ENCODE results near the gene NDUFB4. TPM values are rescaled to one million over a fixed set of nuclear protein-coding genes. Genes with fewer than 3 reads are reported as not detected.

NDUFB4 gene
- total RNA-seq (100 to 1,000 TPM in 1 of 2 donors, 10 to 100 TPM in 1; 43.2 to 154 TPM), polyA plus RNA-seq (ENCODE audit: insufficient read length in 2 of 2) (100 to 1,000 TPM; 186 to 193 TPM)
- long read RNA-seq, donor 1, transcript NDUFB4-206 (2 exons, 425 nt): minor isoform, 18 of 202 reads
- long read RNA-seq, donor 1, transcript NDUFB4-201 (3 exons, 671 nt): major isoform, 169 of 202 reads
- long read RNA-seq, donor 1, partial matches to known transcripts: 12 of 202 reads
- long read RNA-seq, donor 1, other reads (novel, unspliced or antisense): 0 of 202 reads
- long read RNA-seq, donor 2, transcript NDUFB4-201 (3 exons, 671 nt): major isoform, 74 of 76 reads
- long read RNA-seq, donor 2, partial matches to known transcripts: 0 of 76 reads
- long read RNA-seq, donor 2, other reads (novel, unspliced or antisense): 0 of 76 reads
- long read RNA-seq, donor 3, transcript NDUFB4-201 (3 exons, 671 nt): major isoform, 74 of 81 reads
- long read RNA-seq, donor 3, partial matches to known transcripts: 0 of 81 reads
- long read RNA-seq, donor 3, other reads (novel, unspliced or antisense): 0 of 81 reads
- long read RNA-seq, donor 4, transcript NDUFB4-204 (3 exons, 558 nt): minor isoform, 6 of 200 reads
- long read RNA-seq, donor 4, transcript NDUFB4-206 (2 exons, 425 nt): minor isoform, 6 of 200 reads
- long read RNA-seq, donor 4, transcript NDUFB4-201 (3 exons, 671 nt): major isoform, 184 of 200 reads
- long read RNA-seq, donor 4, partial matches to known transcripts: 0 of 200 reads
- long read RNA-seq, donor 4, other reads (novel, unspliced or antisense): 0 of 200 reads

DNA sequence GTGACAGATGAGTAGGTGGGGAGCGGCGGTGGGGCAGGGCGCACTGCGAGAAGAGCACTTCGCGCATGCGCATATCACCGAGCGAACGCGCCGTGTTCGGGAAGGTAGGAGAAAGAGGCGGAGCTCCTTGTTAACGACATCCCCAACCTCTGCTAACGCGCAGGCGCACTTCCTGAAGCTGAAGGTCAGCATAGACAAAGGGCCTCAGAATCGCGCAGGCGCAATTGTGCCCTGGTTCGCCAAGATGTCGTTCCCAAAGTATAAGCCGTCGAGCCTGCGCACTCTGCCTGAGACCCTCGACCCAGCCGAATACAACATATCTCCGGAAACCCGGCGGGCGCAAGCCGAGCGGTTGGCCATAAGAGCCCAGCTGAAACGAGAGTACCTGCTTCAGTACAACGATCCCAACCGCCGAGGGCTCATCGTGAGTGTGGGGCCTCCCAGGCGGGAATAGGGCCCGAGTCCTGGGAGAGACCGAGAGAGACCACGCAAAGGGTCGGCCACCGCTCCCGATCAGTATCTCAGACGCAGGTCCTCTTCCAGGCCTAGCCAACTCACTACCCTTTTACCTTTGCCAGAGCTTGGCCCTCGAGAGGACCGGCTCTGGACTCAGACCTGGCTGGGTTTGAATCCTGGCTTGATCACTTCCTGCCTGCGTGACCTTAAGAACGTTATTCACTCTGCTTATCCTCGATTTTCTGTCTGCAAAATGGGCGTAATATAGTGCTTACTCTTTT is at the start of gene NDUFB4:
TSS of gene NDUFB4 (plus strand) at position 221 of the 737 bp plus-strand sequence. CDS start at position 245, 24 bp downstream.
- Histone ChIP-seq H3K4me3 (ENCODE audit: low read depth, low read length) (peak within 1 kb of the TSS; percentile 93), H3K27me3 (ENCODE audit: control insufficient read depth, insufficient read depth, low read length) (no peaks in the 10 kb centered on the region), H3K36me3 (ENCODE audit: control insufficient read depth, insufficient read depth, low read length) (no peaks in the 10 kb centered on the region), H3K4me1 (ENCODE audit: control insufficient read depth, insufficient read depth, low read length) (no peaks in the 10 kb centered on the region), H3K27ac (ENCODE audit: low read depth, low read length) (peak within 1 kb of the TSS; percentile 88), H3K9me3 (ENCODE audit: control insufficient read depth, insufficient read depth, low read length) (no peaks in the 10 kb centered on the region)
- WGBS (ENCODE audit: insufficient coverage): under 1% methylated on average over 48 of the region's 53 CpGs
- peak; percentile 95 to 100 (median 97) for DNase-seq (ENCODE audit: low read depth in 4 of 6, low spot score in 6 of 6)

DNA sequence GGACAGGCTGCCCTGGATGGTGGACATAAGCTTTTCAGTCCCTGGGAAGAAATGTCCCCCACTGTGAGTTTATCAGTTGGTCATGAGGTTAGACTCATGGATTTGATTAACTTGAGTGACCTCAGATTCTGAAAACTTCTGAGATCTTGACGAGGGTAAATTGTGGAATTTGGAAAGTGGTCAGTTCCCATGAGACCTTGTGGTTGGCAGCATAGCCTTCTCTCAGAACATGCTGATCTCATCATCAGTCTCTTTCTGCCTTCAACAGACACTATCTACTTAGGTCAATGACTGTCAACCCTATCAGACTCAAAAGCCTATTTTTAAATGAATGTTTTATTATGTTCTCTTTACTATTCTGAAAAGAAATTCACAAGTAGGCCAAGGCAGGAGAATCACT is 45.6 kb upstream of the NDUFB4 start:
- Histone ChIP-seq H3K27ac (ENCODE audit: low read depth, low read length) (no peak overlapping the region), H3K27me3 (ENCODE audit: control insufficient read depth, insufficient read depth, low read length) (no peaks in the 10 kb centered on the region), H3K4me3 (ENCODE audit: low read depth, low read length) (no peak overlapping the region), H3K4me1 (ENCODE audit: control insufficient read depth, insufficient read depth, low read length) (no peaks in the 10 kb centered on the region), H3K36me3 (ENCODE audit: control insufficient read depth, insufficient read depth, low read length) (no peaks in the 10 kb centered on the region), H3K9me3 (ENCODE audit: control insufficient read depth, insufficient read depth, low read length) (no peaks in the 10 kb centered on the region)
- no CpG with 5 or more reads among the region's 1 CpG for WGBS (ENCODE audit: insufficient coverage)
- DNase-seq (ENCODE audit: low read depth in 4 of 6, low spot score in 6 of 6): no peak

DNA sequence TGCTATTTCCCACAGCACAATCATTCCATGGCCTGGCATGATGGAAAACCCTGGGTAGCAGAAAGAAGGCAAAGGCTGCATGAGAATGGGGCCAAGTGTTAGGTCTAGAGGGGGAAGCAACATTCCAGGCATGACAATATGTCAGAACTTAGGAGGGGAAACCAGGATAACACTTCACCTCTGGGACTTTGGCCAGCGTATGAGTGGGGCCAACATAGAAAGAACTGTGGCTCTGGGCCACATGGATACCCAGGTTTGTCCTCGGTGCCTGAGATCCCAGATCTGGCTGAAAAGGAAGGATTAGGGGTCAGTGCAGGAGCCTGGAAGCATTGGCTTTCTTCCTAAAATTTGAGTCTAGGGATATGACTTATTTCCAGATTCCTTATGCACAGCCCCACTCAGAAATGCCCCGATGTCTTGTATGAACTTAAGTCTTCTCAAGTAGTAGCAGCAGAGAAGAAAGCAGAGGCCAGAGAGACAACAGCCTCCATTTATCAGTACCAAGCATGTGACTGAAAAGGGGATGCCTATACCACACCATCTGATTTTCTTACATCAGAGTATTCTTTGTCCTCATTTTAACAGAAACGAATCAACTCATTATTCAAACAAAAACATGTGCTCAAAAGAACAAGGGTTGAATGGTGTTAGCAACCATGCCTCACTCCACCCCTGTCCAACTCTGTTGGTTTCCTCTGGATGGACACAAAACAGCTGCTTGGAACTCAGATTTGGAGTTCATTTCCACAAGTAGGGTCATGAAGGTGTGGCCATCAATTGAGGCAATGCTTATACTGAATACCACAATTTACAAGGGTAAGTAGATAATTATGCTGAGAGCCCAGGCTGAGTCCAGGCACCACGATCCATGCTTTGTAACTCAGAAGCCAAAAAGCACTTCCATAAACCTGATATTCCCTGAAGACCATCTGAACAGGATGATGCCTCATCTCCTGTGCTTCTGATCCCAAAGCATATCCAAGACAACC is 43.7 kb upstream of the NDUFB4 start:
- no peak for DNase-seq (ENCODE audit: low read depth in 4 of 6, low spot score in 6 of 6)

DNA sequence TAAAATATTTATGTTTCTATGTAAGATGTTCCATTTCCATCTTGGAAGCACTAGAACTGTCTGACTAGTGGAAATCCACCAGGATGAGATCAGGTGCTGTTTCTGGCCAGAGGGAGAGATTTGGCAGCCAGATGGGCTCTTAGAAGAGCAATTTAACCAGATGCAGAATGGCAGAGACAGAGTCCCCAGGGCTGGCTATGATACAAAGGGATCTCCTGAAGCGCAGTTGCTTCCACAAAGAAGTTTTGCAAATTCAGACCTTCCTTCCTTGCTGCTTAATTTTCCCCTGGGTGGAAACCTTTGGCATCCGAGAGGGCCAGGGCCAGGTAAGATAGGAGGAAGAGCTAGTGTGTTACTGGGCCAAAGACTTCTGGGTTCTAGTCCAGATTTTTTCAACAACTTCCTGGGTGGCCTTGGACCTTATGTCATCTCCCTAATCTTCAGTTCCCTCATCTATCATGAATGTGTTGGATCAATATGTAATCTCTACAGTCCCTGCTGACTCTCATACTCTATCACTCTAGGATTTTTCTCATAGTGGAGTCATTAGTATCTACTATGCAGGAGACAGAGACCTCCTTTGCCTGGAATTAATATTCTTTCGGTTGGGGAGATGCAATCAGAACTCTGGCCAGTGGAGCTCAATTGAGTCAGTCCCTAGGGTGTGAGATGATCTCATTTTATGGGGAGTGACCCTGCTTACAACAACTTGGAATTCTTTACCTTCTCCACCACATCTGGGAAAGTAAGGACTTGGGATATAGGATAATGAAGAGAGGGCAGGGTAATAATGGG is 41.1 kb upstream of the NDUFB4 start:
- Histone ChIP-seq H3K27ac (ENCODE audit: low read depth, low read length) (no peak overlapping the region), H3K36me3 (ENCODE audit: control insufficient read depth, insufficient read depth, low read length) (no peaks in the 10 kb centered on the region), H3K4me3 (ENCODE audit: low read depth, low read length) (no peak overlapping the region), H3K27me3 (ENCODE audit: control insufficient read depth, insufficient read depth, low read length) (no peaks in the 10 kb centered on the region), H3K4me1 (ENCODE audit: control insufficient read depth, insufficient read depth, low read length) (peaks cover 14% of the 10 kb centered on the region), H3K9me3 (ENCODE audit: control insufficient read depth, insufficient read depth, low read length) (no peaks in the 10 kb centered on the region)
- DNase-seq (ENCODE audit: low read depth in 4 of 6, low spot score in 6 of 6): peak in 1 of 6 donors; percentile 50
- 63% methylated on average over 1 of the region's 3 CpGs for WGBS (ENCODE audit: insufficient coverage)

More for the DNA sequence above, 43.7 kb upstream of the NDUFB4 start:
- H3K36me3 ChIP-seq (ENCODE audit: control insufficient read depth, insufficient read depth, low read length): no peaks in the 10 kb centered on the region
- no peak overlapping the region for H3K27ac ChIP-seq (ENCODE audit: low read depth, low read length)
- H3K4me1 ChIP-seq (ENCODE audit: control insufficient read depth, insufficient read depth, low read length): no peaks in the 10 kb centered on the region
- no peak overlapping the region for H3K4me3 ChIP-seq (ENCODE audit: low read depth, low read length)
- WGBS (ENCODE audit: insufficient coverage): 84% methylated on average over 3 of the region's 5 CpGs
- H3K9me3 ChIP-seq (ENCODE audit: control insufficient read depth, insufficient read depth, low read length): no peaks in the 10 kb centered on the region
- no peaks in the 10 kb centered on the region for H3K27me3 ChIP-seq (ENCODE audit: control insufficient read depth, insufficient read depth, low read length)

DNA sequence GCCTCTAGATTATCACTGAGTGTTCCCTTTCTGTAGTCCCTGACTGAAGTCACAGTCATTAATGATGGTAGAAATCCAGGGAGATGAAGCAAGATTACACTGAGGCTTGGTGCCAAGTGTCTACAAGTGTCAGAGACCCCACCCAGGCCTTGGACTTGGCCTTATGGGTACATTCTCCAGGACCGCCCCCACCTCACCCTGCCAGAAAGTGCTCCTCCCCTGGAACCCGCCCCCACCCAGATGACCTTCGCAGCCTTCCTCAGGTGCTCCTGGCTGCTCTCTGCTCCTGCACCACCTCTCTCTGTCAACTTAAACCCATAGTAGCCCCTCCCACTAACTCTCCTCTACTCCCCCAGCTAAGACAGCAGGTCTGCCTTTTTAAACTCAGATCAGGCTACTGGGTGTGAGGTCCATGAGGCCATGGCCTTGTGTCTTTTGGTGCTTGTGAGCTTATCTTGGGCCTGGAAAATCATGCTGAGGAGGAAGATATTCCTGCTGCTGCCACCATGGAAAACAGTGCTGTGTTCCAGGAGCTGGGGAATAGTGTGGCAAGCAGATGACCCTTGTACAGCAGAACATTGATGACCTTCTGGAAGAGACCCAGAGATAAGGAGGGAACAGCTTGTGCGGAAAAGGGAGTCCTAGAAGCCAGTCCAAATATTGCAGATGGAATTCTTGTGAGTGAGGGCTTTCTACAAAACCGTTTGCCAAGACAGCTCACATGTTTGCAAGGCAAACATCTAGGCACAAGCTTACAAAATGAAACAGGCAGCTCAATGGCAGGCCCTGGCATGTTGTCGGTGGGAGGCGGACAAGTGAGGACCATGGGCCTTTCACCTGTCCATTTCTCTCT is 40.3 kb upstream of the NDUFB4 start:
- Histone ChIP-seq H3K9me3 (ENCODE audit: control insufficient read depth, insufficient read depth, low read length) (no peaks in the 10 kb centered on the region), H3K27me3 (ENCODE audit: control insufficient read depth, insufficient read depth, low read length) (no peaks in the 10 kb centered on the region), H3K4me1 (ENCODE audit: control insufficient read depth, insufficient read depth, low read length) (peaks cover 14% of the 10 kb centered on the region), H3K27ac (ENCODE audit: low read depth, low read length) (no peak overlapping the region), H3K4me3 (ENCODE audit: low read depth, low read length) (no peak overlapping the region), H3K36me3 (ENCODE audit: control insufficient read depth, insufficient read depth, low read length) (no peaks in the 10 kb centered on the region)
- 93% methylated on average over 5 of the region's 7 CpGs for WGBS (ENCODE audit: insufficient coverage)
- peak in 1 of 6 donors; percentile 69 for DNase-seq (ENCODE audit: low read depth in 4 of 6, low spot score in 6 of 6)

DNA sequence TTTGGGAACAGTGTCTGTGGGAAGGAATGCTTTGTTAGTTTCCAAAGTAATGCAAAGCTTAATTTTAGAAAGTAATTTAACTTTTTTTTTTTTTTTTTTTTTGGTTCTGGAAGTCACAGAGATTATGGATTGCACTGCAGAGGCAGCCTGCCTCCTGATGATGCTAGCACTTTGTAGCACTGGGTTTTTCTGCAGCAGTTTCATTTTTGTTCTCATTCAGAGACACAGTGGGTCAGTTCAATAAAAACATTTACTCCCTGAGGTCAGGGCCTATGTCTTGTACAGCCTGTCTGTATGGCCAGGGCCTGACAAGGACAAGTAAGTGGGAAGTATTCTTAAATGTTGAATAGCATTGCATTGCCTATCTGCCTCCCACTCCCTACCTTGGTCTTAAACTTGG is 39.0 kb upstream of the NDUFB4 start:
- peak in 1 of 6 donors; percentile 8 for DNase-seq (ENCODE audit: low read depth in 4 of 6, low spot score in 6 of 6)
- H3K9me3 ChIP-seq (ENCODE audit: control insufficient read depth, insufficient read depth, low read length): no peaks in the 10 kb centered on the region
- H3K4me1 ChIP-seq (ENCODE audit: control insufficient read depth, insufficient read depth, low read length): peaks cover 20% of the 10 kb centered on the region
- no peak overlapping the region for H3K4me3 ChIP-seq (ENCODE audit: low read depth, low read length)
- no peak overlapping the region for H3K27ac ChIP-seq (ENCODE audit: low read depth, low read length)
- H3K27me3 ChIP-seq (ENCODE audit: control insufficient read depth, insufficient read depth, low read length): no peaks in the 10 kb centered on the region
- H3K36me3 ChIP-seq (ENCODE audit: control insufficient read depth, insufficient read depth, low read length): no peaks in the 10 kb centered on the region

DNA sequence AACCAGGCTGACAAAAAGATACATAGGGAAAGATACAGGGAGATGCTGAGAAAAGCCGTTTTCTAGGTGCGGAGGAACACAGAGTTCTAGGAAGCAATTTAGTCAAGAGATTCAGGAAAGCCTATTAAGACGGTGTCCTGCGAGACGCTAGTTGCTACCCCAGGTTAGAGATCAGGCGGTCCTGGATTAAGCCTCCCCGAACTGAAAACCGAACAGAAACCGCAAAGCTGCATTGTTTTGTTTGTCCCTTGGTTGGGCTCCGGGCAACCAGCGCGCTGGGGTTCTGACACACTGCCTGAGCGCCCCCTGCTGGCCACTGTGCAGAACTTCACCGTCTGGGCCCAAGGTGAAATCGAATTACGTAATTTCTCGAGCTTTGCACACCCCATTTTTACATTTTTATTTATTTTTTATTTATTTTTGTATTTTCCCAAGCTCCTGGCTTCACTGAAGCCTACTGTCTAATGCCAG is 37.3 kb upstream of the NDUFB4 start:
- Histone ChIP-seq H3K27ac (ENCODE audit: low read depth, low read length) (peak overlapping the region; percentile 84), H3K4me1 (ENCODE audit: control insufficient read depth, insufficient read depth, low read length) (peaks cover 20% of the 10 kb centered on the region), H3K27me3 (ENCODE audit: control insufficient read depth, insufficient read depth, low read length) (no peaks in the 10 kb centered on the region), H3K9me3 (ENCODE audit: control insufficient read depth, insufficient read depth, low read length) (no peaks in the 10 kb centered on the region), H3K4me3 (ENCODE audit: low read depth, low read length) (peak overlapping the region; percentile 61), H3K36me3 (ENCODE audit: control insufficient read depth, insufficient read depth, low read length) (no peaks in the 10 kb centered on the region)
- under 1% methylated on average over 13 of the region's 17 CpGs for WGBS (ENCODE audit: insufficient coverage)
- peak; percentile 84 to 97 (median 86) for DNase-seq (ENCODE audit: low read depth in 4 of 6, low spot score in 6 of 6)

Data from spinal cord (tissue), 10 donors.